ENCODE data around the gene NUDT11. TPM values are rescaled to one million over a fixed set of nuclear protein-coding genes. Genes with fewer than 3 reads are reported as not detected.
A peak's percentile ranks its signal among the peaks of the same experiment; 100 is the strongest.

NUDT11 gene
- total and polyA plus RNA-seq, 12 donors = 0.12 to 9.7 (median 2.2) TPM

- Histone ChIP-seq H3K36me3 (replicated peaks in 1 of 2) (no peaks in the 10 kb centered on the region), H3K4me1 (replicated peaks in 1 of 2) (no peaks in the 10 kb centered on the region), H3K9me3 (replicated peaks in 1 of 3) (no peaks in the 10 kb centered on the region), H3K4me3 (no peak overlapping the region), H3K27me3 (no peaks in the 10 kb centered on the region), H3K27ac (no peak overlapping the region)
- no peak for DNase-seq
- WGBS, 4 donors = 73 to 97% (median 85%) methylated on average over 3 to 4 of the region's 4 CpGs
- intact Hi-C loops (cut with DNase I) = no loop called here
- TF ChIP-seq CTCF (IDR thresholded peaks at IDR 0.05) (no peak), POLR2A (IDR thresholded peaks at IDR 0.05) (no peak)
Measured at GRCh38 chrX:51463322-51463721, 33.1 kb downstream of the NUDT11 start.

GRCh38 chrX:51461053-51462044 is 35.0 kb downstream of the NUDT11 start:
- H3K27me3 ChIP-seq = peaks cover 7% of the 10 kb centered on the region
- no peak overlapping the region for H3K27ac ChIP-seq
- no peak overlapping the region for H3K4me3 ChIP-seq
- TF ChIP-seq POLR2A (IDR thresholded peaks at IDR 0.05) (no peak), CTCF (IDR thresholded peaks at IDR 0.05) (peak; percentile 55 to 94 (median 65))
- H3K9me3 ChIP-seq (replicated peaks in 1 of 3) = no peaks in the 10 kb centered on the region
- intact Hi-C loops (cut with DNase I) = no loop called here
- peak in 3 of 7 donors; percentile 10 to 33 (median 21) for DNase-seq
- WGBS, 4 donors = 38 to 47% (median 42%) methylated on average over 15 of the region's 15 CpGs
- H3K4me1 ChIP-seq (replicated peaks in 1 of 2) = no peaks in the 10 kb centered on the region
- no peaks in the 10 kb centered on the region for H3K36me3 ChIP-seq (replicated peaks in 1 of 2)

DNA sequence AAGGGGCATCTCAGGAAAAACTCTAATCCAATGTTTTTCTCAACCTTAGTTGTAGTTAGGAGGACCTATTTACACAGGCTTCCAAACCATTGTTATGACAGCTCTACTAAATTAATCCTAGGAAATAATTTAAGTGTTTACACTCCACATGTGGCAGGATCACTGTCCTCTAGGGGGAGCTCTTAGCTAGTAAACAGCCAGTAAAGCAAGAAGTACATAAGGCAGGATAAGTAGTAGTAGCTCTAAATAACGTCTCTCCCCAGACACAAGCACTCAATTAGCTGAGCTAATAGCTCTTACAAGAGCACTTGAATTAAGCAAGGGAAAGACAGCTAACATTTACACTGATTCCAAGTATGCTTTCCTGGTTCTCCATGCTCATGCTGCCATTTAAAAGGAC is 37.3 kb downstream of the NUDT11 start:
- Histone ChIP-seq H3K27me3 (peaks cover 7% of the 10 kb centered on the region), H3K9me3 (replicated peaks in 1 of 3) (no peaks in the 10 kb centered on the region), H3K4me1 (replicated peaks in 1 of 2) (no peaks in the 10 kb centered on the region), H3K36me3 (replicated peaks in 1 of 2) (no peaks in the 10 kb centered on the region), H3K4me3 (no peak overlapping the region), H3K27ac (no peak overlapping the region)
- TF ChIP-seq CTCF (IDR thresholded peaks at IDR 0.05) = peak in 5 of 6 experiments; percentile 13 to 46 (median 32)
- no peak for TF ChIP-seq POLR2A (IDR thresholded peaks at IDR 0.05)
- peak in 3 of 7 donors; percentile 10 to 31 (median 16) for DNase-seq
- 29 to 80% (median 34%) methylated on average over 1 of the region's 1 CpG for WGBS, 4 donors
- intact Hi-C loops (cut with DNase I) = loop anchor here in 1 of 2 donors (10.0 kb wide), 1 partner anchor 314 kb away; no protein-coding TSS in a partner anchor

DNA sequence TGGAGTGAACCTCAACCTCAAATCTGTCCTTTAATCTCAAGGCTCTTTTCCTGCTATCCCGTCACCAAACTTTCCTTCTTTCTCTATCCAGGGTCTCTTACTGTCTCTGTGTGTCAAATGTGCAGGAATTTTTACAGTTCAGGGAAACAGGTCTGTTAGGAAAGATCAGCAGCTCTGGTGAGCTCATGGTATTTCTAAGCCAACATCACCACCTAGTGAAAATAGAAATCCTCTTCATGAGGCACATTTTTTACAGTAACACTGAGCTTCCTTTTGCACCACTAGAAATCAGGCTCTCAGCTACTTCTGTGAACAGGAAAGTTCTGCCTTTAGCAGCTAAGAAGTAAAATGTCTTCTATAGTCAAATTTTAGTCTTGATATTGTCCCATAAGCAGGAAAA is 39.6 kb downstream of the NUDT11 start:
- Histone ChIP-seq H3K9me3 (replicated peaks in 1 of 3) (no peaks in the 10 kb centered on the region), H3K36me3 (replicated peaks in 1 of 2) (no peaks in the 10 kb centered on the region), H3K4me1 (replicated peaks in 1 of 2) (no peaks in the 10 kb centered on the region), H3K27ac (no peak overlapping the region), H3K27me3 (peaks cover 7% of the 10 kb centered on the region), H3K4me3 (no peak overlapping the region)
- TF ChIP-seq CTCF (IDR thresholded peaks at IDR 0.05) = peak in 2 of 6 experiments; percentile 9 to 15
- TF ChIP-seq POLR2A (IDR thresholded peaks at IDR 0.05) = no peak
- WGBS, 4 donors = 0% methylated on average over 1 of the region's 1 CpG
- no peak for DNase-seq
- intact Hi-C loops (cut with DNase I) = loop anchor here in 1 of 2 donors (10.0 kb wide), 1 partner anchor 312 kb away; no protein-coding TSS in a partner anchor
